ENCODE measurements around the gene ZNF135.

The ZNF135 gene

DNA sequence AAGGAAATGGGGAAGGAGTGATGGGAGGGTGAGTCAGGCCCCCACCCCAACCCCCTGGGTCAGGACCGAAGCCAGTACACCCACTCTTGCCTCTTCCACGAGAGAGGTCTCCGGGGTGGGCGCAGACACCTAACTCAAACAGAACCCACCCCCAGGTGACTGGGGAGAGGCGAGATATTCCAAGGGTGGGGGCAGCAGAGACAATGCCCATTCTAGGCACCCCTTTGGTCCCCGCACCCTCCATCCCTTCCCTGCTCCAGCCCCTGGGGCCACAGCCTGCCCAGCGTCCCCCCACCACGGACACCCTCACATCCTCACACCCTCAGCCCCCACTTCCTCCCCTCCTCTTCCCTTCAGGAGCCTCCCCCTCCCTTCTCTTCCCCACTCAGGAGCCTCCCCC, 38.3 kb downstream of the ZNF135 start:
- no peak for DNase-seq (ENCODE audit: low read depth, low spot score)
- H3K4me3 ChIP-seq (ENCODE audit: low read depth, low read length) = peak overlapping the region; percentile 89
- TF ChIP-seq, protein P1, sequence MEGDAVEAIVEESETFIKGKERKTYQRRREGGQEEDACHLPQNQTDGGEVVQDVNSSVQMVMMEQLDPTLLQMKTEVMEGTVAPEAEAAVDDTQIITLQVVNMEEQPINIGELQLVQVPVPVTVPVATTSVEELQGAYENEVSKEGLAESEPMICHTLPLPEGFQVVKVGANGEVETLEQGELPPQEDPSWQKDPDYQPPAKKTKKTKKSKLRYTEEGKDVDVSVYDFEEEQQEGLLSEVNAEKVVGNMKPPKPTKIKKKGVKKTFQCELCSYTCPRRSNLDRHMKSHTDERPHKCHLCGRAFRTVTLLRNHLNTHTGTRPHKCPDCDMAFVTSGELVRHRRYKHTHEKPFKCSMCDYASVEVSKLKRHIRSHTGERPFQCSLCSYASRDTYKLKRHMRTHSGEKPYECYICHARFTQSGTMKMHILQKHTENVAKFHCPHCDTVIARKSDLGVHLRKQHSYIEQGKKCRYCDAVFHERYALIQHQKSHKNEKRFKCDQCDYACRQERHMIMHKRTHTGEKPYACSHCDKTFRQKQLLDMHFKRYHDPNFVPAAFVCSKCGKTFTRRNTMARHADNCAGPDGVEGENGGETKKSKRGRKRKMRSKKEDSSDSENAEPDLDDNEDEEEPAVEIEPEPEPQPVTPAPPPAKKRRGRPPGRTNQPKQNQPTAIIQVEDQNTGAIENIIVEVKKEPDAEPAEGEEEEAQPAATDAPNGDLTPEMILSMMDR (IDR thresholded peaks at IDR 0.05; ENCODE audit: low read depth, low read length) = no peak
- in situ Hi-C loops (cut with HindIII; ENCODE audit: low sequenced_read_pairs) = no loop called here

DNA sequence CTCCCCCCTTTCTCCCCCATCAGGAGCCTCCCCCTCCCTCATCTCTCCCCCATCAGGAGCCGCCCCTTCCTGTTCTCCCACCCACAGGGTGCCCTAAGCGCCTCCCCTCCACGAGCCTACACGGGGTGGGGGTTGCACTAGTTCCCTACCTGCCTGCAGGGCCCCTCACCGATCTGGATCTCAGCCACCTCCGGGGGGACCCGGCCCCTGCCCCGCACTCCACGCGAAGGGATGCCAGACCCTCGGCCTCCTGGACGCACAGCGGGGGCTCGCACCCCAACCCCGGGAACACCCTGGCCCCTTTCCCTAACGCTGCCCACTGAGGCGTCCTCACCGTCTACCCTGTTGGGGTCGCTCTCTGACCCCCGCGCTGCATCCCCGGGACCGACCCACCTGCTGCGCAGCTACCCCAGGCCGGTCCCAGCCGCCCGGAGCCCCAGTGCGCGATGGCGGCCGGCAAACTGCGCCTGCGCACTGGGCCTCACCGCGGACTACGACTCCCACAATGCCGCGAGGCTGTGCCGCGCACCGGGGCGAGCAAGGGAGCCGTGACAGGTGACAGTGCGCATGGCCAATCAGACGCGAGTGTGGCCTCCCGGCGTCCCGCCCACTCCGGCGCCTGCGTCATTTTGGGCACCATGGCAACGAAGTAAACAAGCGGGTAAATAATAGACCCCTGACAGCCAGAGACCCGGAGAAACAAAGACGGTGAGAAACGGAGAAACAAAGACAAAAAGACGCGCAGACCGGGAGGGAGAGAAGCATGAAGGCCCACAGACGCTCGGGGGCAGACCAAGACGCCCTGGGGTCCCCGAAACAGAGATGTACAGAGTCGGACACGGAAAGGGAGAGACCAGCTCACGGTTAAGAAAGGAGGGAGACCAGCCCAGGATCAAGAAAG, 38.9 kb downstream of the ZNF135 start, which contains the start of gene ZSCAN18:
TSS of gene ZSCAN18 (minus strand) at position 451 of the 901 bp plus-strand sequence. CDS start 7,964 bp downstream, outside the sequence.
- H3K4me3 ChIP-seq (ENCODE audit: low read depth, low read length) = peak within 1 kb of the TSS; percentile 89
- in situ Hi-C loops (cut with HindIII; ENCODE audit: low sequenced_read_pairs) = no loop called here
- peak; percentile 96 for DNase-seq (ENCODE audit: low read depth, low spot score)
- TF ChIP-seq, protein P1 (IDR thresholded peaks at IDR 0.05; ENCODE audit: low read depth, low read length) = no peak

DNA sequence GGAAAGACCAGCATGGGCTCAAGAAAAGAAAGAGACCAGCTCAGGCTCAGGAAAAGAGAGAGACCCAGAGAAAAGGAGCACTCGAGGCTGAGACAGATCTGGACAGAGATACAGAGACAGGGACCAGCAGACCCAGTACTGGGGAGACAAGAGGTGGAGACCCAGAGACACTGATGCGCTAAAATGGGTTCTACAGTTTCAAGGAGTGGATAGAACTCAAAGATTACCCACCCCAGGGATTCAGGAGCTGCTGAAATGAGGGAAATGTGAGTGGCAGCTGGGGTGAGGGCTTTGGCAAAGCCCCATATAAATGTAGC, 39.6 kb downstream of the ZNF135 start:
- peak overlapping the region; percentile 89 for H3K4me3 ChIP-seq (ENCODE audit: low read depth, low read length)
- TF ChIP-seq, protein P1 (IDR thresholded peaks at IDR 0.05; ENCODE audit: low read depth, low read length) = no peak
- no peak for DNase-seq (ENCODE audit: low read depth, low spot score)
- in situ Hi-C loops (cut with HindIII; ENCODE audit: low sequenced_read_pairs) = no loop called here

DNA sequence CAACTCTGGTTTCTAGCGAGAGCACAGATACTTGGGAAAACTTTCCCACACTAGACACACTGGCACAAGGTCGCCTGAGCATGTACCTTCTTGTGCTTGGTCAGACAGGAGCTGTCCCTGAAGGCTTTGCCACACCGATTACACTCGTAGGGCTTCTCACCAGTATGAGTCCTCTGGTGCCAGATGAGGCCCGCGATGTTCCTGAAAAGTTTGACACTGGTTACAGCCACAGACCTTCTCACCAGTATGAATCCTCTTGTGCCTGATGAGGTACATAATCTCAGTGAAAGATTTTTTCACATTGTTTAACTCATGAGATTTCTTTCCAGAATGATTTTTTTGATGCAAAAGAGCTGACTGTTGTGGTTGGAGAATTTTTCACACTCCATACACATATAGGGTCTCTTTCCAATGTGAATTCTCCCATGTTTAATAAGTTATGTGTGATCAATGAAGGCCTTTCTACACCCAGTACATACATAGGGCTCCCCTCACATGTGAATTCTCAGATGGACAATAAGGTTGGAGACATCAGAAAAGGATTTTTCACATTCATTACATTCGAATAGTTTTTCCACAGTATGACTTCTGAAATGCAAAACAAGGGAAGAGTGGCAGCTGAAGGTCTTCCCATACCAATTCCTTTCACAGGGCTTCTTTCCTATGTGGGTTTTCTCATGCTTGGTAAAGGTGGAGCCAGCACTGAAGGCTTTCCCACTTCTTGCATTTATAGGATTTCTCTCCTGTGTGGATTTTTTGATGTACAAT, 48.9 kb downstream of the ZNF135 start:
- in situ Hi-C loops (cut with HindIII; ENCODE audit: low sequenced_read_pairs) = no loop called here
- no peak overlapping the region for H3K4me3 ChIP-seq (ENCODE audit: low read depth, low read length)
- TF ChIP-seq, protein P1 (IDR thresholded peaks at IDR 0.05; ENCODE audit: low read depth, low read length) = no peak
- DNase-seq (ENCODE audit: low read depth, low spot score) = no peak

DNA sequence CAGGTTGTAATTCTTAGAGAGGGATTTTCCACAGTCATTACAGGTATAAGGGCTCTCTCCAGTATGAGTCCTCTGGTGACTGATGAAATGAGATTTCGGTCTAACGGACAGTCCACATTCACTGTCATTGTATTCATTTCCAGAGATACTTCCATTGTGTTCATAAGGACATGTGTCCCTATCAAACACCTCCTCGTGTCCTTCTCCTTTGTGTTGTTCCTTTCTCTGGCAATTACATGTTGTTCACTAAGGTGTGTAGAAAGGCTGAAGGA, 49.4 kb downstream of the ZNF135 start:
- no peak overlapping the region for H3K4me3 ChIP-seq (ENCODE audit: low read depth, low read length)
- no peak for DNase-seq (ENCODE audit: low read depth, low spot score)
- TF ChIP-seq, protein P1 (IDR thresholded peaks at IDR 0.05; ENCODE audit: low read depth, low read length) = no peak
- in situ Hi-C loops (cut with HindIII; ENCODE audit: low sequenced_read_pairs) = no loop called here

DNA sequence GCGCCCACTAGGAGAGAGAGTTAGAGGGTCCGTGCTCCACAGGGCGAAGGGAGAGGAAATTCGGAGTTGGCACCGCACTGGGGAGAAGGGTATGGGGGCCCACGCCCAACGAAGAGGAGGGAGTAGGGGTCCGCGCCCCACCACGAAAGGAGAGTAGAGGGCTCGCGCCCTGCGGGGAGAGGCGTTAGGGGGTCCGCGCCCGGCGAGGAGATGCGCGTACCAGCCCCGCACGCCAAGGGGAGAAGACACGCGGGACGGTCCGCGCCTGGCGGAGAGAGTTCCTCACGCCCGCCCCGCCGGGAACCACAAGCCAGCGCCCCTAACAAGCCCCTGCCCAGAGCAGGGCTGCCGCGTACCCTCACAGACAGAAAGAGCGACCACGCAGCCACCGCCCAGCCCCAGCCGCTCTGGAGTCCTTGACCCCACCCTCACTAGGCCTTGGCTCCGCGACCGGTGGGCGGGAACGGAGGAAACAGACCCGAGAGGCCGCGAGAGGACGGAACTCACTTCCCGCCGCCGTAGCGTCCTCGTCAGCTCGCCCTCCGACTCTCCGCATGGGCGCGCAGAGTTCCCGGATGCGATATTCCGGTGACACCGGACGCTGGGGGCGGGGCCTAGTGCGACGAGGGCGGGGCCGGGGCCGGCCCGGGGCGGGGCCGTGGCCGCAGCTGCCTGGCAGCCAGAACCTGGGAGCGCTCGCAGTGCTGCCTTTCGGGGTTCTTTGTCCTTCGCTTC, 58.9 kb downstream of the ZNF135 start:
- in situ Hi-C loops (cut with HindIII; ENCODE audit: low sequenced_read_pairs) = no loop called here
- H3K4me3 ChIP-seq (ENCODE audit: low read depth, low read length) = no peak overlapping the region
- TF ChIP-seq, protein P1 (IDR thresholded peaks at IDR 0.05; ENCODE audit: low read depth, low read length) = no peak
- no peak for DNase-seq (ENCODE audit: low read depth, low spot score)
